ENCODE measurements around the gene CDHR3. TPM values are rescaled to one million over a fixed set of nuclear protein-coding genes. Genes with fewer than 3 reads are reported as not detected.

Gene CDHR3
- polyA plus RNA-seq, 2 donors: 0.66 to 0.88 TPM

DNA sequence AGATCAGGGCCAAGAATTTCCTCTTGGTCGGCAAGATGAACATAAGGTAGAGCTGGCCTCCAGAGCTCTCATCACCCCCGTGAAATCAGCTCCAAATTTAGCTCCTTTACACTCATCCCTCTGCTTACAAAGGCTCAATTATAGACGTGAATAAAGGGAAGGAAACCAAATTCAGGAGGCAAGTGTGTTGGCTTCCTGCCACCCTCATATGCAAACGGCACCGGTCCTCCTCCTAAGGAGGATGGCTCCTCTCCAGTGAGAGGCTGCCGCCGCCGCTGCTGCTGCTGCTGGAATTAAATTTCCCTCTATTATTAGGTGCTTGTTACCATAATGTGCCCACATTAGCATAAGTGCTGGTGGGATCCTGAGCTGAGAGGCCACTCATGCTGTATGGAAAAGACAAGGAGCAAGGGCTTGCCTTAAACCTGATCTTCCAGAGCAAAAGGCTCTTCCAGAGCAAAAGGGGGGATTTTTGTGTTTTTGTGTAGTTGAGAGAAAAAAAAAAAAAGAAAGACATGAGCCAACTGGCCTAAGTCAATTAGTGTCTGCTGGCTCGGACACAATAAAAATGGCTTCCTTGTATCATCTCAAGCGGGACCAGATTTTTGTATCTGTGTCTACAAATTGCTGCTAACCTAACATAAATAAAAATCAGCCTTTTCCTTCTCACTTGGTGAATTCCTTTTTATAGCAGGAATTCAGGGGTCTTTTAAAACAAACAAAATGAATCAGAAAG lies 68.4 kb downstream of the CDHR3 start:
- Histone ChIP-seq H3K4me1 (ENCODE audit: control insufficient read depth in 2 of 2, insufficient read depth in 2 of 2, low read length in 1 of 2) (no peaks in the 10 kb centered on the region), H3K36me3 (ENCODE audit: control insufficient read depth in 2 of 2, insufficient read depth in 2 of 2, low read length in 1 of 2) (no peaks in the 10 kb centered on the region), H3K27ac (ENCODE audit: low read depth in 2 of 2, low read length in 1 of 2) (no peak overlapping the region), H3K27me3 (ENCODE audit: control insufficient read depth in 1 of 2, insufficient read depth in 2 of 2, low read length in 2 of 2) (peaks cover 0 to 3% of the 10 kb centered on the region in 2 donors), H3K9me3 (ENCODE audit: control insufficient read depth in 2 of 2, insufficient read depth in 1 of 2, low read depth in 1 of 2, low read length in 1 of 2) (no peaks in the 10 kb centered on the region), H3K4me3 (ENCODE audit: low read depth in 1 of 2, low read length in 2 of 2) (no peak overlapping the region)
- 22 to 38% methylated on average over 10 of the region's 10 CpGs for WGBS, 2 donors

DNA sequence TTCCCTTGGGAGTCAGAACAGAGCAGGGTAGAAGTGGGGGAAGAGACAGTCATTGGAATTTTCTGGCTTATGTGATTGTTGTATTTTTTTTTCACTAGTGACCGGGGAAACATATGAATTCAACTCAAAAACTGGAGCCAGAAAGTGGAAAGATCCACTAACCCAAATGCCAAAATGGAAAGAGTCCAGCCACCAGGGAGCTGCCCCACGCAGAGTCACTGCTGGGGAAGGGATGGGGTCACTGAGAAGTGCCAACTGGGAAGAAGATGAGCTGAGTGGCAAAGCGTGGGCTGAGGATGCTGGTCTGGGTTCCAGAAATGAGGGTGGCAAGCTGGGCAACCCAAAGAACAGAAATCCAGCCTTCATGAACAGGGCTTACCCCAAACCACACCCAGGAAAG lies 69.2 kb downstream of the CDHR3 start:
- 83 to 92% methylated on average over 3 of the region's 3 CpGs for WGBS, 2 donors
- H3K9me3 ChIP-seq (ENCODE audit: control insufficient read depth in 2 of 2, insufficient read depth in 1 of 2, low read depth in 1 of 2, low read length in 1 of 2): no peaks in the 10 kb centered on the region
- H3K36me3 ChIP-seq (ENCODE audit: control insufficient read depth in 2 of 2, insufficient read depth in 2 of 2, low read length in 1 of 2): no peaks in the 10 kb centered on the region
- no peak overlapping the region for H3K27ac ChIP-seq (ENCODE audit: low read depth in 2 of 2, low read length in 1 of 2)
- peaks cover 0 to 3% of the 10 kb centered on the region in 2 donors for H3K27me3 ChIP-seq (ENCODE audit: control insufficient read depth in 1 of 2, insufficient read depth in 2 of 2, low read length in 2 of 2)
- no peaks in the 10 kb centered on the region for H3K4me1 ChIP-seq (ENCODE audit: control insufficient read depth in 2 of 2, insufficient read depth in 2 of 2, low read length in 1 of 2)
- H3K4me3 ChIP-seq (ENCODE audit: low read depth in 1 of 2, low read length in 2 of 2): no peak overlapping the region

DNA sequence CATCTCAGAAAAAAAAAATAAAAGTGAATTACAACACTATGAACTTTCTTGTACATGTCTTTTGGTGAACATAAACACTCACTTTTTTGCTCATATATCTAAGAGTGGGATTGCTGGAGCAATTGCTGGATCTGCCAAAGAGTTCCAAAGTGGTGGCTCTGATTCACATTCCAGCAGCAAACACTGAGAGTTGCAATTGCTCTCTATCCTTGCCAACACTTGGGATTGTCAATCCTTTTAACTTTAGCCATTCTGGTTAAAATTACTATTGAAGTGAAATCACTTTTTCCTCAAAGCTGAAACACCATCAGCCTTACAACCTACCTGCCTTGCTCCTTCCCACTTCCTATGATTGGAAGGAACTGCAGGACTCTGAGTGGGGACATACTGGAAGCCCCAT lies 70.7 kb downstream of the CDHR3 start:
- Histone ChIP-seq H3K9me3 (ENCODE audit: control insufficient read depth in 2 of 2, insufficient read depth in 1 of 2, low read depth in 1 of 2, low read length in 1 of 2) (no peaks in the 10 kb centered on the region), H3K27me3 (ENCODE audit: control insufficient read depth in 1 of 2, insufficient read depth in 2 of 2, low read length in 2 of 2) (peaks cover 0 to 3% of the 10 kb centered on the region in 2 donors), H3K27ac (ENCODE audit: low read depth in 2 of 2, low read length in 1 of 2) (no peak overlapping the region), H3K4me3 (ENCODE audit: low read depth in 1 of 2, low read length in 2 of 2) (no peak overlapping the region), H3K4me1 (ENCODE audit: control insufficient read depth in 2 of 2, insufficient read depth in 2 of 2, low read length in 1 of 2) (no peaks in the 10 kb centered on the region), H3K36me3 (ENCODE audit: control insufficient read depth in 2 of 2, insufficient read depth in 2 of 2, low read length in 1 of 2) (no peaks in the 10 kb centered on the region)

DNA sequence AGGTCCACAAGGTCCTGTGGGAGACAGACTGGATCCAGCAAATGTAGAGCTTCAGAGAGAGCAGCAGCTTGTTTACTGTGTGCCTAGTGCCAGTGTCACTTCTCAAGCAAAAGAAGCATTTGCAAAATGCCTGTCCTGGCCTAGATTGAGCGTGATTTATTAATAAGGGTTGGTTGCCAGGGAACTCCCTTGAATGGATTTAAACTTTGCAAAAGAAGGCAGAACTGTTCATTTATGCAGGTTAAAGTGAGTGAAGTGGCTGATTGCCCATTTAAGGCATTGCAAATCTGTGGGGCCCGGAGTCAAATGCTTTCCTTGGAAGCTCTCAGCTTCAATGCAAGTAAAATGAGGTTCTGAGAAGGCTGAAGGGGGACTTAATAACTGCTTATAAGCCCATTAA lies 71.3 kb downstream of the CDHR3 start:
- no peaks in the 10 kb centered on the region for H3K36me3 ChIP-seq (ENCODE audit: control insufficient read depth in 2 of 2, insufficient read depth in 2 of 2, low read length in 1 of 2)
- H3K9me3 ChIP-seq (ENCODE audit: control insufficient read depth in 2 of 2, insufficient read depth in 1 of 2, low read depth in 1 of 2, low read length in 1 of 2): no peaks in the 10 kb centered on the region
- H3K4me3 ChIP-seq (ENCODE audit: low read depth in 1 of 2, low read length in 2 of 2): no peak overlapping the region
- H3K27ac ChIP-seq (ENCODE audit: low read depth in 2 of 2, low read length in 1 of 2): no peak overlapping the region
- H3K4me1 ChIP-seq (ENCODE audit: control insufficient read depth in 2 of 2, insufficient read depth in 2 of 2, low read length in 1 of 2): no peaks in the 10 kb centered on the region
- H3K27me3 ChIP-seq (ENCODE audit: control insufficient read depth in 1 of 2, insufficient read depth in 2 of 2, low read length in 2 of 2): peaks cover 0 to 3% of the 10 kb centered on the region in 2 donors
- 71 to 83% methylated on average over 2 of the region's 2 CpGs for WGBS, 2 donors

- 90 to 93% methylated on average over 8 of the region's 8 CpGs for WGBS, 2 donors
- Histone ChIP-seq H3K27ac (ENCODE audit: low read depth in 2 of 2, low read length in 1 of 2) (no peak overlapping the region), H3K36me3 (ENCODE audit: control insufficient read depth in 2 of 2, insufficient read depth in 2 of 2, low read length in 1 of 2) (no peaks in the 10 kb centered on the region), H3K27me3 (ENCODE audit: control insufficient read depth in 1 of 2, insufficient read depth in 2 of 2, low read length in 2 of 2) (peaks cover 0 to 3% of the 10 kb centered on the region in 2 donors), H3K9me3 (ENCODE audit: control insufficient read depth in 2 of 2, insufficient read depth in 1 of 2, low read depth in 1 of 2, low read length in 1 of 2) (no peaks in the 10 kb centered on the region), H3K4me3 (ENCODE audit: low read depth in 1 of 2, low read length in 2 of 2) (no peak overlapping the region), H3K4me1 (ENCODE audit: control insufficient read depth in 2 of 2, insufficient read depth in 2 of 2, low read length in 1 of 2) (no peaks in the 10 kb centered on the region)
Measured at GRCh38 chr7:106035568-106035967, 72.5 kb downstream of the CDHR3 start.

- no peaks in the 10 kb centered on the region for H3K36me3 ChIP-seq (ENCODE audit: control insufficient read depth in 2 of 2, insufficient read depth in 2 of 2, low read length in 1 of 2)
- H3K4me3 ChIP-seq (ENCODE audit: low read depth in 1 of 2, low read length in 2 of 2): no peak overlapping the region
- no peak overlapping the region for H3K27ac ChIP-seq (ENCODE audit: low read depth in 2 of 2, low read length in 1 of 2)
- WGBS, 2 donors: 87 to 91% methylated on average over 6 of the region's 6 CpGs
- H3K27me3 ChIP-seq (ENCODE audit: control insufficient read depth in 1 of 2, insufficient read depth in 2 of 2, low read length in 2 of 2): peaks cover 0 to 3% of the 10 kb centered on the region in 2 donors
- H3K4me1 ChIP-seq (ENCODE audit: control insufficient read depth in 2 of 2, insufficient read depth in 2 of 2, low read length in 1 of 2): no peaks in the 10 kb centered on the region
- no peaks in the 10 kb centered on the region for H3K9me3 ChIP-seq (ENCODE audit: control insufficient read depth in 2 of 2, insufficient read depth in 1 of 2, low read depth in 1 of 2, low read length in 1 of 2)
Measured at GRCh38 chr7:106036004-106036403, 72.9 kb downstream of the CDHR3 start.

DNA sequence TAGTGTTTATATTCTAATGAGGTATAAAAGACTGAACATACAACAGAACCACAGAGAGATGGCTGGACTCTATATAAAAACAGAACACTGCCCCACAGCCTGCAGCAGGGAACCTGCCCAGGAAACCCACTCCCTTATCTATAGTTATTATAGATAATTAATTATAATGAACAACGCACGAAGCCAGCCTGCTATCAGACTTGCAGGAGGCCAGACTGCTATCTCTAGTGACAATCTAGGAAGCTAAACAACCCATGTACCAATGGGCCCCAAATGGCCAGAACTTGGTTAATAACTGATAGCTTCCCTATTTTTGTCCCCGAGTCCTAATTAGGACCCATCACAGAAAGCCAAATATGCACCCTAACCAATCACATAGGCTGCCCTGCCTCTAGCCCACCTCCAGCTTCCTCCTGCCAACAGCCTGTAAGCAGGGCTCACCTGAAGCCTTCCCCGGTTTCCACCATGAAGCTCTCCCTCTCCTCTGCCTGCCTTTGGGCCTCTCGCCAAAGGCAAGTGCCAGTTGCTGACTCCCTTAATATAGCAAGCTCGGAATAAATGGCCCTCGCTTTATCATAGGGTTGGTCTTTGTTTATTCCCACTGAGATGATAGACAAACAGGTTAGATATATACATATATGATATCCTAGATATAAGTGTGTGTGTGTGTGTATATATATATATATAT lies 74.6 kb downstream of the CDHR3 start:
- Histone ChIP-seq H3K4me1 (ENCODE audit: control insufficient read depth in 2 of 2, insufficient read depth in 2 of 2, low read length in 1 of 2) (no peaks in the 10 kb centered on the region), H3K27me3 (ENCODE audit: control insufficient read depth in 1 of 2, insufficient read depth in 2 of 2, low read length in 2 of 2) (no peaks in the 10 kb centered on the region), H3K9me3 (ENCODE audit: control insufficient read depth in 2 of 2, insufficient read depth in 1 of 2, low read depth in 1 of 2, low read length in 1 of 2) (no peaks in the 10 kb centered on the region), H3K36me3 (ENCODE audit: control insufficient read depth in 2 of 2, insufficient read depth in 2 of 2, low read length in 1 of 2) (no peaks in the 10 kb centered on the region), H3K4me3 (ENCODE audit: low read depth in 1 of 2, low read length in 2 of 2) (no peak overlapping the region), H3K27ac (ENCODE audit: low read depth in 2 of 2, low read length in 1 of 2) (no peak overlapping the region)
- WGBS, 2 donors: 83 to 89% methylated on average over 7 of the region's 7 CpGs

GRCh38 chr7:106038289-106038688 lies 75.2 kb downstream of the CDHR3 start:
- no peak overlapping the region for H3K4me3 ChIP-seq (ENCODE audit: low read depth in 1 of 2, low read length in 2 of 2)
- H3K4me1 ChIP-seq (ENCODE audit: control insufficient read depth in 2 of 2, insufficient read depth in 2 of 2, low read length in 1 of 2): peaks cover 0 to 2% of the 10 kb centered on the region in 2 donors
- no peaks in the 10 kb centered on the region for H3K36me3 ChIP-seq (ENCODE audit: control insufficient read depth in 2 of 2, insufficient read depth in 2 of 2, low read length in 1 of 2)
- no peaks in the 10 kb centered on the region for H3K9me3 ChIP-seq (ENCODE audit: control insufficient read depth in 2 of 2, insufficient read depth in 1 of 2, low read depth in 1 of 2, low read length in 1 of 2)
- H3K27me3 ChIP-seq (ENCODE audit: control insufficient read depth in 1 of 2, insufficient read depth in 2 of 2, low read length in 2 of 2): no peaks in the 10 kb centered on the region
- WGBS, 2 donors: 92 to 95% methylated on average over 5 of the region's 5 CpGs
- H3K27ac ChIP-seq (ENCODE audit: low read depth in 2 of 2, low read length in 1 of 2): no peak overlapping the region

DNA sequence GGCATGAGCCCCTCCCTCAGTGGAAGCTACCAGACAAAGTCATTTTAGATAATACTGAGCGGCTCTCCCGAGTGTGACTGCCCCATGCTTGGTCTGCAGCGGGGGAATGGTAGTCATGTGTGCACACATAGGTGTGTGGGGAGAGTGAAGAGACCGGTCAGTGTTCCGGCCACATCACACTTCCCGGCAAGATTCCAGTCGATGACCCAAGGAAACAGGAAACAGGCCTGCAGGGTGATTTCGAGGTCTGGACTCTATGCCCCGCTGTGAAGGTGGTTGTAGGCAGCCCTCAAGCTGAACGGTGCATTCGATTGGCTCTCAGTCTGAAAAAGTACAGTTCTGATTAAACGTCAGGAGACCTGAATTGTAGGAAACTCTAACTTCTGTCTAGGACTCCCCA lies 75.9 kb downstream of the CDHR3 start:
- peak overlapping the region in 1 of 2 donors; percentile 15 for H3K27ac ChIP-seq (ENCODE audit: low read depth in 2 of 2, low read length in 1 of 2)
- peaks cover 0 to 2% of the 10 kb centered on the region in 2 donors for H3K4me1 ChIP-seq (ENCODE audit: control insufficient read depth in 2 of 2, insufficient read depth in 2 of 2, low read length in 1 of 2)
- 86 to 89% methylated on average over 12 of the region's 12 CpGs for WGBS, 2 donors
- H3K27me3 ChIP-seq (ENCODE audit: control insufficient read depth in 1 of 2, insufficient read depth in 2 of 2, low read length in 2 of 2): no peaks in the 10 kb centered on the region
- H3K36me3 ChIP-seq (ENCODE audit: control insufficient read depth in 2 of 2, insufficient read depth in 2 of 2, low read length in 1 of 2): no peaks in the 10 kb centered on the region
- H3K4me3 ChIP-seq (ENCODE audit: low read depth in 1 of 2, low read length in 2 of 2): no peak overlapping the region
- no peaks in the 10 kb centered on the region for H3K9me3 ChIP-seq (ENCODE audit: control insufficient read depth in 2 of 2, insufficient read depth in 1 of 2, low read depth in 1 of 2, low read length in 1 of 2)
